HUES48 (cell line): ENCODE results near the gene CPED1.
"Not testable (repeated sequence)": the region's sequence is repeated elsewhere in the genome, so short reads cannot be mapped to it uniquely, and the experiment has no call there.

Source experiments
- H3K27ac ChIP-seq: one replicate; pipeline ENCODE4 v1.7.0; 2013; ENCODE audit warnings: low read depth, low read length, inconsistent platforms
- H3K27me3 ChIP-seq: 2 replicates; pipeline ENCODE4 v1.6.1; 2013; ENCODE audit warnings: mild to moderate bottlenecking, low read length; ENCODE audit not compliant: control insufficient read depth, insufficient read depth
- H3K36me3 ChIP-seq: 2 replicates; pipeline ENCODE4 v1.6.1; 2013; ENCODE audit warnings: low read length; ENCODE audit not compliant: control insufficient read depth, insufficient read depth
- H3K4me1 ChIP-seq: 2 replicates; pipeline ENCODE4 v1.6.1; 2013; ENCODE audit warnings: mild to moderate bottlenecking, low read length; ENCODE audit not compliant: control insufficient read depth, insufficient read depth
- H3K4me3 ChIP-seq: 2 replicates; pipeline ENCODE4 v1.5.1; 2013; ENCODE audit warnings: mild to moderate bottlenecking, low read depth, low read length
- H3K9ac ChIP-seq: 2 replicates; pipeline ENCODE4 v1.6.1; 2013; ENCODE audit warnings: mild to moderate bottlenecking, low read depth, low read length, moderate library complexity
- H3K9me3 ChIP-seq: 2 replicates; pipeline ENCODE4 v1.6.1; 2013; ENCODE audit warnings: low read length; ENCODE audit not compliant: control insufficient read depth, insufficient read depth

Gene CPED1

DNA sequence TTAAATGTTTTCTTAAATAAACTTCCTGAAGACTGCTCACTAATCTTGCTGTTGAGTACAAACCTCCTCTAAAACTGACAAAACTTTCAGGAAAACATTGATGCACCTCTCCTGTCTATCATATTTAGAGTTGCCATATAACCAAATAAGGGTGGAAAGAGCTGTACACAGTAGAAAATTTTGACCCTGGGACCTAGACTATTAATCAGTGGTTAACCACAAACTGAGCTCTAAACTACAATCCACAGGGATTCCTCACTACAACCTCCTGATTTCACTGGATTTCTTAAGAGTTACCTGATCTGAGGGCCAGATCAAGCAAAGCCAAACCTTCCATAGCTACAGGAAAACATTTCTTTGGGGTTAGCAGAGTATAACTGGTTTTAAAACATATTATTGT, 300.4 kb downstream of the CPED1 start:
- Histone ChIP-seq H3K27me3 (no peaks in the 10 kb centered on the region), H3K4me3 (no peak overlapping the region), H3K27ac (no peak overlapping the region), H3K4me1 (no peaks in the 10 kb centered on the region), H3K36me3 (no peaks in the 10 kb centered on the region), H3K9ac (no peak overlapping the region), H3K9me3 (peaks cover 15% of the 10 kb centered on the region)

GRCh38 chr7:121289930-121290329, 301.4 kb downstream of the CPED1 start:
- H3K27me3 ChIP-seq, H3K4me3 ChIP-seq, H3K36me3 ChIP-seq, H3K4me1 ChIP-seq, H3K9me3 ChIP-seq, H3K27ac ChIP-seq, H3K9ac ChIP-seq: not testable (repeated sequence)

DNA sequence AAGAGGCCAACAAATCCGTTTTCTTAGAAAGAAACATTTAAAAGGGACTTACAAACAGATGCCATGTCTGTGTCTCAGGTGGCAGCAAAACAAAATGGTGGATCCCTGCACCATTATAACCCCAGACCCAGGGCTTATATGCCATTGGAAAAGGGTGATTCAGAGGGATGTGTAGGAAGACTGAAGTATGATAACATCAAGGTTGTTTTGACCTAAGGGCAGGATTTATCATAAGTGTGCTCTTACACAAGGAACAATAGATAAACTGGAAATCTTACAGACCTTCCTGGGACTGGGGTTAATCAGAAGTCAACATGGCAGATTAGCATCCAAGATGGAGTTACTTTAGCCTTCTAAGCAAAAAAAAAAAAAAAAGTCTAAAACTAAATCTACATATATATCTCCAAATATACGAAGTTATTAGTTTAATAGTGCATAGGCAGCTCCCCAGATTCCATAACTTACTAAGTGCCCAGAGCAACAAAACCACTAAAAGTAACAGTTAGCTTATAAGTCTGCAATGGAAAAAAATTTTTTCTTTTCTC, 306.0 kb downstream of the CPED1 start:
- Histone ChIP-seq H3K9ac (no peak overlapping the region), H3K4me1 (no peaks in the 10 kb centered on the region), H3K27me3 (no peaks in the 10 kb centered on the region), H3K27ac (no peak overlapping the region), H3K9me3 (no peaks in the 10 kb centered on the region), H3K4me3 (no peak overlapping the region), H3K36me3 (no peaks in the 10 kb centered on the region)

DNA sequence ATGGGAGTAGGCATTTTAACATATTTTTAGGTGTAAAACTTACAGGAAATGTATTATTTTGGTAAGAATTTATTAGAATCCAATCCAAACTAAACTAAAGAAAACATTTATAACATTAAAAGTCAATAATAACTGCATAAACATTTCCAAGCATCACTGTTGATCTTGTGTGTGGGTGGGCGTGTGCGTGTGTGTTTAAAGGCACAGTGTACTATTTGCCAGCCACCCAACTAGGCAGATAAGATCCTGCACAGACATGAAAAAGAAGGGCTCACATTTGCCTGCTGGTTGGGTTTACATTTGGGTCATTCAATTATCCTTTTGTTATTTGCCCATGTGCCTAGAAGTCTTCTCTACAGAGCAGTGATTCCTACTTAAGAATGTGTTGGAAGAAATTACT, 309.3 kb downstream of the CPED1 start:
- no peaks in the 10 kb centered on the region for H3K4me1 ChIP-seq
- H3K36me3 ChIP-seq, result no peaks in the 10 kb centered on the region
- H3K4me3 ChIP-seq, result no peak overlapping the region
- H3K9ac ChIP-seq, result no peak overlapping the region
- no peak overlapping the region for H3K27ac ChIP-seq
- H3K9me3 ChIP-seq, result no peaks in the 10 kb centered on the region
- no peaks in the 10 kb centered on the region for H3K27me3 ChIP-seq

DNA sequence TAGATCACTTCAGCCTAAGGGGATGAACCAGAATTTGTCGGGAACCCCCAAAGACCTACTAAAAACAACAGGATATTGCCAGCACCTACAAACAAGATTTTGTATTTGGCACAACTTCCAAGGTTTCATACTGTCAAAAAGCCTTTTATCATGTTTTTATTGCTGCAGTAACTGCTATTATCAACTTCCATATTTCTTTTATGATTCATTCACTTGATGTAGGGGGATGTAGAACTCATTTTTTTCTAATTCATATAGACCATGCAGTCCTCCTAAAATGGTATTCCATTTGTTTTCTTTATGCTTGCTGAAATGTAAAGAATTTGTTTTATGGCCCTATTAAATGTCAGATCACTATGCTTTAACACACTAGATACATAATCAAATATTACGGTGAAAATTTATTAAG, 310.3 kb downstream of the CPED1 start:
- H3K27ac ChIP-seq, result no peak overlapping the region
- no peak overlapping the region for H3K4me3 ChIP-seq
- H3K9me3 ChIP-seq, result no peaks in the 10 kb centered on the region
- H3K9ac ChIP-seq, result no peak overlapping the region
- H3K27me3 ChIP-seq, result no peaks in the 10 kb centered on the region
- H3K36me3 ChIP-seq, result no peaks in the 10 kb centered on the region
- H3K4me1 ChIP-seq, result no peaks in the 10 kb centered on the region

GRCh38 chr7:121300685-121301420, 312.3 kb downstream of the CPED1 start:
- H3K27ac ChIP-seq, result no peak overlapping the region

GRCh38 chr7:121301446-121302213, 313.1 kb downstream of the CPED1 start:
- no peaks in the 10 kb centered on the region for H3K9me3 ChIP-seq
- H3K4me3 ChIP-seq, result no peak overlapping the region
- peaks cover 6% of the 10 kb centered on the region; the same call in 1 of the 2 replicates for H3K4me1 ChIP-seq
- no peaks in the 10 kb centered on the region for H3K27me3 ChIP-seq
- no peak overlapping the region for H3K9ac ChIP-seq
- no peaks in the 10 kb centered on the region for H3K36me3 ChIP-seq
- no peak overlapping the region for H3K27ac ChIP-seq

More at GRCh38 chr7:121300685-121301420, 312.3 kb downstream of the CPED1 start:
- no peaks in the 10 kb centered on the region for H3K9me3 ChIP-seq
- no peak overlapping the region for H3K9ac ChIP-seq
- H3K36me3 ChIP-seq, result no peaks in the 10 kb centered on the region
- H3K27me3 ChIP-seq, result no peaks in the 10 kb centered on the region
- H3K4me3 ChIP-seq, result no peak overlapping the region
- peaks cover 6% of the 10 kb centered on the region; the same call in 1 of the 2 replicates for H3K4me1 ChIP-seq

DNA sequence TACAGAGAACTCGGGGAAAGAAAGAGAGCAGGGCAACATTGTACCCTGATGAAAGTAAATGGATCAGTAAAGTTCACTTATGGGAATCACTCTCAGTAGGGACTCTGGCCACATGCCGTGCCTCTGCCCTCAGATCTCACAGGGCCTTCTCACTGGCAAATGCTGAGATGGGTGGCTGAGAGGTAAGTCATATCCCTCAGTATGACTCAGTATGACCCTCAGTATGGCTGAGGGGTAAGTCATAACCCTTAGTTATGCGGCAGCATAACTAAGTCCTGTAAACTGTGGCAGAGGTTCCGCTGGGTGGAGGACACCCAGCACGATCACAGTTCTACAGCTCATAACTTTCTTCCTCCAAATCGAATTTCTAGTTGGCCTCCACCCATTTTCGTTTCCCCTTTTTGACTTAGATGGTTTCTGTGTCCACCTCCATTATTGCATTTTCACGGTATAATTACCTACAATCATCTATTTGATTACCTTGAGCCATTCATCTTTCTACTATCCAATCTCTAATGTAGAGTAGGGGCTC, 313.8 kb downstream of the CPED1 start:
- Histone ChIP-seq H3K27ac (no peak overlapping the region), H3K4me1 (peaks cover 6% of the 10 kb centered on the region; the same call in 1 of the 2 replicates), H3K9me3 (no peaks in the 10 kb centered on the region), H3K4me3 (no peak overlapping the region), H3K36me3 (no peaks in the 10 kb centered on the region), H3K9ac (no peak overlapping the region), H3K27me3 (no peaks in the 10 kb centered on the region)

DNA sequence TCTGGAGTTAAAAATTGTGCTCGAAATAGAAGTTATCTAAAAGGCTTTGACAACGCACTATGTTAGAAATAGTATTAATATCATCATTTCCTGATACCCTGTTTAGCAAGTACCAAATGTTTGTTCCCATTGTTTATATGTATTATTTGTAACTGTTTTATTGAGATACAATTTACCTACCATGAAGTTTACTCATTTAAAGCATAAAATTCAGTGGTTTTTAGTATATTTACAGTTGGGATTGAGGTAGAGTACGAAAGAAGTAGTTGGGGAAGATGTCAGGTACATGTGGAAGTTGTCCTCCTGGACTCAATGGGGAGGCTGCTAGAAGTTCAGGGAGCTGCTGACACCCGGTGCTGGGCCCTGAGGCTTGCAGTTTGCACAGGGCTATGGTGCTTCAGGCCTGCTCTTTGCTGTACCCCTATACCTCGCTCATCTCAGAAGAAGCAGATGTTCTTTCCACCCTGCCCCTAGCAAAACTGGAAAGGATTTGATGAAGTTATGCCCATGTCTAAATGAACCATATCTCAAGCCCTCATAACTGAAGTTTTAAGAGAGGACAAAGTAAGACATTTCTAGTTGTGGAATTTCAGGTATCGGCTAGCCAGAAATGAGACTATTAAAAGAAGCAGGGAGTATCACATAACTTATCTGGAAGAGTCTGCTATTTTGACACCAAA, 315.1 kb downstream of the CPED1 start:
- Histone ChIP-seq H3K27ac (no peak overlapping the region), H3K9ac (no peak overlapping the region), H3K36me3 (no peaks in the 10 kb centered on the region), H3K9me3 (no peaks in the 10 kb centered on the region), H3K4me3 (no peak overlapping the region), H3K27me3 (no peaks in the 10 kb centered on the region), H3K4me1 (peaks cover 6% of the 10 kb centered on the region; the same call in 1 of the 2 replicates)

DNA sequence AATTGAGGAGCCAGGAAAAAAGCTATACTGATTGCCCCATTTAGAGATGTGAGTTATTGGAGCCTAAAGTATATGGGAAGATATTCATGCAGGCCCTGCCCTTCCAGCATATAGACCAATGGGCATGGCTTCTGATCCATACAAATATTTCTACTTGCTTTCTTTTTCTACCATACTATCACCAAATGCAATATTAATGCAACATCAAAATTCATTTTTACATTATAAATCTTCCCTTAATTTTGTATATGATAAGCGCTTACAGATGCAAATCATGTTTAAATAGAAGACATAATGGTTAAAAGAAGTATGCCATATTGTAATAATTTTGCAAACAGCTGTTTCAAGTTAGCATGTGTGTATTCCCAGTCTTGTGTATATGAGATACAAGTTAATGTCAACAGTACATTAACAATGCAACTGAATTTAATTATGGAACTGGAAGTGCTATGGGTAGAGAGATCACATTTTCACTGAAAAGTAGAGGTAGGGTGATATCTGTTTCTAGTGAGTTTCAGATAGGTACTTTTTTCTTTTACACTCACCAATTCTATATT, 315.7 kb downstream of the CPED1 start:
- H3K9ac ChIP-seq, result no peak overlapping the region
- no peaks in the 10 kb centered on the region for H3K36me3 ChIP-seq
- H3K9me3 ChIP-seq, result no peaks in the 10 kb centered on the region
- H3K4me3 ChIP-seq, result no peak overlapping the region
- no peaks in the 10 kb centered on the region for H3K27me3 ChIP-seq
- H3K27ac ChIP-seq, result no peak overlapping the region
- H3K4me1 ChIP-seq, result peaks cover 6% of the 10 kb centered on the region; the same call in 1 of the 2 replicates
